ENCODE results near the gene WASHC2A.
"Not testable (repeated sequence)": the region's sequence is repeated elsewhere in the genome, so short reads cannot be mapped to it uniquely, and the experiment has no call there.

GRCh38 chr10:50052778-50053376 lies 14.9 kb upstream of the WASHC2A start:
- TF ChIP-seq EZH2 (IDR thresholded peaks at IDR 0.05; ENCODE audit: borderline replicate concordance, low read depth, low read length, poor library complexity, severe bottlenecking); CTCF (conservative IDR thresholded peaks at IDR 0.05; ENCODE audit: low read depth, low read length): not testable (repeated sequence)
